Hepatocyte (in vitro differentiated cells): ENCODE measurements around the gene ADCY4.

Experiments used
- EZH2 ChIP-seq: fragments of 200-600 bp; sonication (generic); IDR thresholded peaks from 2 replicates; pipeline ENCODE4 v1.6.1; 2016; ENCODE audit warnings: antibody characterized with exemption, mild to moderate bottlenecking, borderline replicate concordance
- EZH2phosphoT487 ChIP-seq: fragments of 200-600 bp; sonication (generic); IDR thresholded peaks from one replicate; pipeline ENCODE4 v1.6.1; 2018; ENCODE audit warnings: antibody characterized with exemption, mild to moderate bottlenecking, low read depth, moderate library complexity; ENCODE audit not compliant: unreplicated experiment, severe bottlenecking
- TF ChIP-seq, protein P1 (sequence below): fragments of 200-600 bp; sonication (generic); IDR thresholded peaks from 2 replicates; pipeline ENCODE4 v1.5.1; 2016; ENCODE audit warnings: antibody characterized with exemption, mild to moderate bottlenecking; ENCODE audit not compliant: poor library complexity

DNA sequence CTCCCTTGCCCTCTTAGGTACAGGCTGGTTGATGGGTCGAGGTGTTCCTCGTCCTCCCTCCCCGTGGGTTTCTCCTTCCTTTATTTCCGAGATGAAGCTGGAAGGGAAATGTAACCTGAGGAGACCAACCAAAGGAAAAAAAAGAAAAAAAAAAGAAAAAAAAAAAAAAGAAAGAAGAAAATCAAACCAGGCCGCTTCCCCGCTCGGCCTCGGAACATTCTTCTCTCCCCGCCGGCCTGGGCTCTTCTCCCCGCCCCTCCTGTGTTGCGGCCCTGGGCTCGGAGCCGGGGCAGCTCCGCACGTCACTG lies 31.5 kb upstream of the ADCY4 start:
- TF ChIP-seq, protein P1, sequence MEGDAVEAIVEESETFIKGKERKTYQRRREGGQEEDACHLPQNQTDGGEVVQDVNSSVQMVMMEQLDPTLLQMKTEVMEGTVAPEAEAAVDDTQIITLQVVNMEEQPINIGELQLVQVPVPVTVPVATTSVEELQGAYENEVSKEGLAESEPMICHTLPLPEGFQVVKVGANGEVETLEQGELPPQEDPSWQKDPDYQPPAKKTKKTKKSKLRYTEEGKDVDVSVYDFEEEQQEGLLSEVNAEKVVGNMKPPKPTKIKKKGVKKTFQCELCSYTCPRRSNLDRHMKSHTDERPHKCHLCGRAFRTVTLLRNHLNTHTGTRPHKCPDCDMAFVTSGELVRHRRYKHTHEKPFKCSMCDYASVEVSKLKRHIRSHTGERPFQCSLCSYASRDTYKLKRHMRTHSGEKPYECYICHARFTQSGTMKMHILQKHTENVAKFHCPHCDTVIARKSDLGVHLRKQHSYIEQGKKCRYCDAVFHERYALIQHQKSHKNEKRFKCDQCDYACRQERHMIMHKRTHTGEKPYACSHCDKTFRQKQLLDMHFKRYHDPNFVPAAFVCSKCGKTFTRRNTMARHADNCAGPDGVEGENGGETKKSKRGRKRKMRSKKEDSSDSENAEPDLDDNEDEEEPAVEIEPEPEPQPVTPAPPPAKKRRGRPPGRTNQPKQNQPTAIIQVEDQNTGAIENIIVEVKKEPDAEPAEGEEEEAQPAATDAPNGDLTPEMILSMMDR, result no peak
- TF ChIP-seq EZH2phosphoT487 (no peak), EZH2 (no peak)
